Natural killer cell (primary cell): ENCODE results near the gene TRPM5. TPM values are rescaled to one million over a fixed set of nuclear protein-coding genes. Genes with fewer than 3 reads are reported as not detected.
A peak's percentile ranks its signal among the peaks of the same experiment; 100 is the strongest.

Source experiments
- ATAC-seq, 3 donors: fragments of 150-1000 bp in 2 of 3; fragments of 200-7000 bp in 1 of 3; cut with Tn5 transposase; 1 replicate in 1 of 3; 2 replicates in 2 of 3; pipeline ENCODE4 v1.10.0; 2021; ENCODE audit warnings: mild to moderate bottlenecking in 2 of 3, moderate library complexity in 2 of 3
- DNase-seq, 2 donors: peaks; one replicate each; pipeline versions ENCODE4 v3.0.0 to v3.0.0-alpha.2; 2013 to 2021; ENCODE audit warnings: mixed read lengths in 1 of 2
- H3K27ac ChIP-seq: one replicate; pipeline ENCODE4 v1.5.1; 2013; ENCODE audit warnings: mild to moderate bottlenecking, low read length
- H3K27me3 ChIP-seq: one replicate; pipeline ENCODE4 v1.6.1; 2013; ENCODE audit warnings: low read length; ENCODE audit not compliant: control insufficient read depth, insufficient read depth
- H3K36me3 ChIP-seq: one replicate; pipeline ENCODE4 v1.6.1; 2013; ENCODE audit warnings: low read length; ENCODE audit not compliant: control insufficient read depth, insufficient read depth
- H3K4me1 ChIP-seq: one replicate; pipeline ENCODE4 v1.6.1; 2013; ENCODE audit warnings: low read length; ENCODE audit not compliant: control insufficient read depth, insufficient read depth
- H3K4me3 ChIP-seq: one replicate; pipeline ENCODE4 v1.5.1; 2013; ENCODE audit warnings: low read length
- H3K9me3 ChIP-seq: one replicate; pipeline ENCODE4 v1.6.1; 2013; ENCODE audit warnings: low read length; ENCODE audit not compliant: control insufficient read depth, insufficient read depth
- H3K27ac Mint-ChIP-seq, 2 donors: one replicate each; pipeline ENCODE4 v1.8.0; 2022; ENCODE audit warnings: mild to moderate bottlenecking in 2 of 2, mixed read lengths in 2 of 2, moderate library complexity in 1 of 2
- H3K27me3 Mint-ChIP-seq, 2 donors: one replicate each; pipeline ENCODE4 v1.8.0; 2022; ENCODE audit warnings: low read depth in 2 of 2, mixed read lengths in 2 of 2
- H3K36me3 Mint-ChIP-seq: one replicate; pipeline ENCODE4 v1.8.0; 2022; ENCODE audit warnings: mixed read lengths
- H3K4me1 Mint-ChIP-seq, 2 donors: one replicate each; pipeline ENCODE4 v1.8.0; 2022; ENCODE audit warnings: mixed read lengths in 2 of 2
- H3K4me3 Mint-ChIP-seq: one replicate; pipeline ENCODE4 v1.8.0; 2022; ENCODE audit warnings: mild to moderate bottlenecking, moderate library complexity, mixed read lengths
- H3K9me3 Mint-ChIP-seq, 2 donors: one replicate each; pipeline ENCODE4 v1.8.0; 2022; ENCODE audit warnings: mixed read lengths in 2 of 2
- CTCF ChIP-seq: fragments of 200-600 bp; IDR thresholded peaks from one replicate; pipeline ENCODE4 v1.8.0; 2022; ENCODE audit warnings: antibody characterized with exemption
- WGBS: methylation state at CpG from one replicate; pipeline ENCODE4 v1.1.7; 2013; ENCODE audit warnings: missing lambda C conversion rate; ENCODE audit not compliant: insufficient coverage; 5-methylcytosine and 5-hydroxymethylcytosine counted together
- intact Hi-C: fragments of 100-400 bp; cut with micrococcal nuclease; formaldehyde crosslinking; loops from one replicate; pipeline ENCODE4 v1.14.2; 2022
- total RNA-seq, 4 donors: library from RNA; stranded (reverse); fragments of 120-200 nt in 1 of 4; gene quantifications; one replicate each; pipeline versions ENCODE4 v1.2.3 to v1.2.4, GENCODE V29; 2013 to 2022

Gene TRPM5
- total RNA-seq, 3 donors from 2014 or later (not counting 1 experiment from before 2014, with no cell fraction given) = not detected

DNA sequence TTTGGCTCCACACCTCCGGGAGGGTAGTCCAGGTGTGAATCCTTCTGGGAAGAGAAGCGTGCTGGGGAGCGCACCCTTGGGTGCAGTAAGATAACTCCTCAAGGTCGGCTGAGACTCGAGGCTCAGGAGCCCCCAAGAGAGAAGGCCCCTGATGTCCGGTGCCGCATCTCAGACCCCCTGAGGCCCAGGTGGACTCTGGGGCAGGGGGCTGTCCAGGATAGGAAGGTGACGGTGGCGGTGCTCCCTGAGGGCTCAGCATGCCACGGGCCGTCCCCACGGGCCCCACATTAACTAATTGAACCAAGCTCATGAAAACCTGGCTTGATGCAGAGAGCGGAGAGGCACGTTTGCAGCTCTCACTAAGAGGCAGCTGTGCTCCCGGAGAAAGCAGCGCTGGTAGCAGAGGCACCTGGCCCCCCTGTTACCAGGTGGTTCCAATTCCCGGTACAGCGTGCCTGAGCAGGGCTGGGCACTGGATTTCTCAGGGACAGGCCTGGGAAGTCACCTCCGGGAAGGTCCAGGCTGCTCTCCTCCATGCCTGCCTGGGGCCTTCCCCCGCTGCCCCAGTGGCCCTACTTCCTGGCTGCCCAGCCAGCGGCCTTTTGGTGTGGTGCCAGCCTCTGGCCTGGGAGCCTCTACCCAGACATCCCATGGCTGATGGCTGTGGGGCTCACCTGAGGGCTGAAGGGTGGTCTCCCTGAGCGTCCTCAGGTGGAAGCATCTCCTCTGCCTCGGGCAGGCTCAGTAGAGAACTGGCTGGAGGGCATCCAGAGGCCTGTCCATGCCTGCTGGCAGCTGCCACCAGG lies 1.6 kb upstream of the TRPM5 start:
- no peak overlapping the region for H3K27ac ChIP-seq
- Mint-ChIP-seq H3K27me3 (peaks cover 18 to 22% of the 10 kb centered on the region in 2 donors), H3K9me3 (no peaks in the 10 kb centered on the region), H3K36me3 (no peaks in the 10 kb centered on the region), H3K4me1 (peaks cover 0 to 13% of the 10 kb centered on the region in 2 donors), H3K4me3 (peak overlapping the region; percentile 76), H3K27ac (no peak overlapping the region)
- intact Hi-C loops = no loop called here
- DNase-seq (peak in 1 of 2 donors; percentile 36), ATAC-seq (no peak)
- no peak for TF ChIP-seq CTCF
- 74% methylated on average over 23 of the region's 23 CpGs for WGBS
- peak overlapping the region; percentile 42 for H3K4me3 ChIP-seq
- no peaks in the 10 kb centered on the region for H3K9me3 ChIP-seq
- no peaks in the 10 kb centered on the region for H3K36me3 ChIP-seq
- peaks cover 43% of the 10 kb centered on the region for H3K4me1 ChIP-seq
- peaks cover 31% of the 10 kb centered on the region for H3K27me3 ChIP-seq

DNA sequence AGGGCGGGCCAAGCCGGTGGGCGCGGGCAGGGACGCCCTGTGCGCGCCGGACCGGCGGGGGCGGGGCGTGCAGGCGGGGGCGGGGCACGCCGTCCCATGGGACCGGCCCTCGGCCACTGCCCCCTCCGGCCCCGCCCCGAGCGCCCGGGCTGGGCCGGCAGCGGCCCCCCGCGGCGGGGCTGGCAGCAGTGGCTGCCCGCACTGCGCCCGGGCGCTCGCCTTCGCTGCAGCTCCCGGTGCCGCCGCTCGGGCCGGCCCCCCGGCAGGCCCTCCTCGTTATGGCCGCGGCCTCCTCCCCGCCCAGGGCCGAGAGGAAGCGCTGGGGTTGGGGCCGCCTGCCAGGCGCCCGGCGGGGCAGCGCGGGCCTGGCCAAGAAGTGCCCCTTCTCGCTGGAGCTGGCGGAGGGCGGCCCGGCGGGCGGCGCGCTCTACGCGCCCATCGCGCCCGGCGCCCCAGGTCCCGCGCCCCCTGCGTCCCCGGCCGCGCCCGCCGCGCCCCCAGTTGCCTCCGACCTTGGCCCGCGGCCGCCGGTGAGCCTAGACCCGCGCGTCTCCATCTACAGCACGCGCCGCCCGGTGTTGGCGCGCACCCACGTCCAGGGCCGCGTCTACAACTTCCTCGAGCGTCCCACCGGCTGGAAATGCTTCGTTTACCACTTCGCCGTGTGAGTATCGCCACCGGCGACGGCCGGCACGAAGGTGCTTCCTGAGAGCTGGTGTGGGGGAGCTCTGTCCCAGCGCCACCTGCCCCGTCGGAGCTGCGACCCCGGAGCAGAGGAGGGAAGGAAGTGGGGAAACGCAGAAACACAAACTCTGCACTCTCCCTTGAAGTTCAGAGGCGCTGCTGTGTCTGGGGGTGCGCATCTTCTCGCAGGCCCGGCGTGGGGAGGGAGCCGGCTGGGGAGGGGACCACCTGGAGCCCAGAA lies 769 bp upstream of the TRPM5 start, which contains the start of gene KCNQ1:
KCNQ1 (plus strand) TSS at position 188 of the 925 bp plus-strand sequence; CDS start at position 279, 91 bp downstream.
- intact Hi-C loops = no loop called here
- H3K9me3 ChIP-seq = no peaks in the 10 kb centered on the region
- Mint-ChIP-seq H3K27me3 (peaks cover 19 to 24% of the 10 kb centered on the region in 2 donors), H3K4me3 (peak within 1 kb of the TSS; percentile 76), H3K4me1 (peaks cover 0 to 13% of the 10 kb centered on the region in 2 donors), H3K9me3 (no peaks in the 10 kb centered on the region), H3K36me3 (no peaks in the 10 kb centered on the region), H3K27ac (no peak within 1 kb of the TSS)
- ATAC-seq = peak; percentile 75 to 83 (median 76)
- peaks cover 31% of the 10 kb centered on the region for H3K27me3 ChIP-seq
- no peak within 1 kb of the TSS for H3K27ac ChIP-seq
- H3K36me3 ChIP-seq = no peaks in the 10 kb centered on the region
- H3K4me1 ChIP-seq = peaks cover 37% of the 10 kb centered on the region
- under 1% methylated on average over 116 of the region's 116 CpGs for WGBS
- peak in 1 of 2 donors; percentile 64 for DNase-seq
- peak within 1 kb of the TSS; percentile 42 for H3K4me3 ChIP-seq
- no peak for TF ChIP-seq CTCF

DNA sequence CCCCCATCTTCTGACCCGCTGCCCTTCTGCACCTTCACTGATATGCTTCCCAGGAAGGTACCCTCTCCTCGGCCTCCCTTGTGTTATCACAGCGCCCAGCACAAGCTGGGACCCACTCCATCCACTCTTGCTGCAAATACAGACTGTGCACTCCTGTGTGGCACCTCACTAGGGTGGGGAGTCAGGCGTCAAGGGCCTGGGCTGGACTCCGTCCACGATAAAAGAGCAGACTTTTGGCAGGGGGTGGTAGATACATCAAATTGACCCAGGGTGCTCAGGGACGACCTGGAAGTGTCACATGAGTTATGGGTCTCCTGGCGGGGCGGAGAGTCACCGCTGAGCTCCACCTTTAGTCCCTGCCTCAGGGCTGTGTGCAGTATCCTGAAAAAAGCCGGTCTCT lies 908 bp downstream of the TRPM5 start:
- intact Hi-C loops = no loop called here
- Histone ChIP-seq H3K4me1 (peaks cover 37% of the 10 kb centered on the region), H3K4me3 (no peak overlapping the region), H3K27me3 (peaks cover 29% of the 10 kb centered on the region), H3K27ac (no peak overlapping the region), H3K9me3 (no peaks in the 10 kb centered on the region), H3K36me3 (no peaks in the 10 kb centered on the region)
- peaks cover 0 to 13% of the 10 kb centered on the region in 2 donors for H3K4me1 Mint-ChIP-seq
- no peak overlapping the region for H3K27ac Mint-ChIP-seq
- TF ChIP-seq CTCF = no peak
- no peaks in the 10 kb centered on the region for H3K36me3 Mint-ChIP-seq
- peak overlapping the region; percentile 25 for H3K4me3 Mint-ChIP-seq
- ATAC-seq (no peak), DNase-seq (no peak)
- H3K9me3 Mint-ChIP-seq = no peaks in the 10 kb centered on the region
- peaks cover 26 to 34% of the 10 kb centered on the region in 2 donors for H3K27me3 Mint-ChIP-seq
- WGBS = 81% methylated on average over 11 of the region's 11 CpGs
